ENCODE measurements around the gene ZNF789. TPM values are rescaled to one million over a fixed set of nuclear protein-coding genes. Genes with fewer than 3 reads are reported as not detected.

The ZNF789 gene
- total RNA-seq (2022): 15.0 and 19.9 TPM in 2 replicates
- Bru-seq, nascent RNA: percentile 63 among the genes with signal in this experiment
- BruChase-seq, experiment 1, labeled RNA remaining after a 6-hour chase: percentile 76 among the genes with signal in this experiment
- percentile 74 among the genes with signal in this experiment for BruChase-seq, experiment 2, labeled RNA remaining after a 2-hour chase
- long read RNA-seq, partial matches to known transcripts: 1 of 14 reads
- long read RNA-seq, other reads (novel, unspliced or antisense): 10 of 14 reads

DNA sequence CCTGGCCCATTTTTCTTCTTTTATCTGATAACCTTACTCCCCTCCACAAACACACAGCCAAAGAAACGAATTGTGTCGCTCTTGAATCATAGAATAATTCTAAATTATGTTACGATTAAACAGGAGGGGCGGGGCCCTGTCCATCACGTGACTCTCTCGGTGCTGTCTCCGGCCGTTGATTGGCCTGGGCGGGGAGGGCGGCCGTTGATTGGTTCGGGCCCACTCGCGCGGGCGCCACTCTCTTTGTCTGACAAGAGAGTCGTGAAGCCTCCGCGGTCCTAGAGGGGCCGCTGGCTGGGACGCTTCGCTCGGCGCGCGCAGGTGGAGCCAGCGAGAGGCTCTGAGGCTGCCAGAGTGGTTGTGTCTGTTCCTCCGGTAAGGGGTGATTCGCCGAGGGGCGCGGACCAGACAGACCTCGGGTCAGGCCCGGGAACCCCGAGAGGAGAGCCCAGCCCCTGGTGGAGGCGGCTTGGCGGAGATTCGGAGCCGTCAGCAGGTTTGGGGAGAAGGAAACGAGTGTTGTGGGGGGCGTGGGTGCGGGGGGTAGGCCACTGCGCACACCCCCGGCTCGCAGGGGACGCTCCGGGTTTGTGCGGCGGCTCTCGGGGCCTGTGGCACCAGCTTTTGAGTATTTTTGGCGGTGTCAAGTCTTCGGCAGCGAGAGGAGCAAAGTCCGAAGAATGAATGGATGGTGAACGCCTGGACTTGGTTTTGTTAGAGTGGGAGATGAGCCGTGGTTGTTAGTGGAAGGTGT, at the start of gene ZNF789:
Gene ZNF789 (plus strand): TSS at position 330 of the 754 bp plus-strand sequence. CDS start 3,567 bp downstream, outside the sequence.
- Mint-ChIP-seq H3K9me3 (ENCODE audit: unreplicated experiment) (no peaks in the 10 kb centered on the region), H3K27ac (ENCODE audit: low read depth, unreplicated experiment) (peak within 1 kb of the TSS; percentile 92), H3K4me1 (ENCODE audit: insufficient read depth, unreplicated experiment) (no peaks in the 10 kb centered on the region), H3K36me3 (ENCODE audit: insufficient read depth, unreplicated experiment) (peaks cover 15% of the 10 kb centered on the region), H3K27me3 (ENCODE audit: insufficient read depth, unreplicated experiment) (no peaks in the 10 kb centered on the region), H3K4me3 (ENCODE audit: unreplicated experiment) (peak within 1 kb of the TSS; percentile 91)
- TF ChIP-seq, protein P1, sequence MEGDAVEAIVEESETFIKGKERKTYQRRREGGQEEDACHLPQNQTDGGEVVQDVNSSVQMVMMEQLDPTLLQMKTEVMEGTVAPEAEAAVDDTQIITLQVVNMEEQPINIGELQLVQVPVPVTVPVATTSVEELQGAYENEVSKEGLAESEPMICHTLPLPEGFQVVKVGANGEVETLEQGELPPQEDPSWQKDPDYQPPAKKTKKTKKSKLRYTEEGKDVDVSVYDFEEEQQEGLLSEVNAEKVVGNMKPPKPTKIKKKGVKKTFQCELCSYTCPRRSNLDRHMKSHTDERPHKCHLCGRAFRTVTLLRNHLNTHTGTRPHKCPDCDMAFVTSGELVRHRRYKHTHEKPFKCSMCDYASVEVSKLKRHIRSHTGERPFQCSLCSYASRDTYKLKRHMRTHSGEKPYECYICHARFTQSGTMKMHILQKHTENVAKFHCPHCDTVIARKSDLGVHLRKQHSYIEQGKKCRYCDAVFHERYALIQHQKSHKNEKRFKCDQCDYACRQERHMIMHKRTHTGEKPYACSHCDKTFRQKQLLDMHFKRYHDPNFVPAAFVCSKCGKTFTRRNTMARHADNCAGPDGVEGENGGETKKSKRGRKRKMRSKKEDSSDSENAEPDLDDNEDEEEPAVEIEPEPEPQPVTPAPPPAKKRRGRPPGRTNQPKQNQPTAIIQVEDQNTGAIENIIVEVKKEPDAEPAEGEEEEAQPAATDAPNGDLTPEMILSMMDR (IDR thresholded peaks at IDR 0.05; ENCODE audit: unreplicated experiment): no peak
- BruUV-seq (replicated peaks): TSS peak; percentile 81
- CTCF ChIA-PET: interaction anchor here (2.2 kb wide), 1 partner anchor 25 kb away, joined by 5 read pairs; no protein-coding TSS in a partner anchor
- POLR2A ChIA-PET: interaction anchor here (0.6 to 2.7 kb wide), 20 partner anchors 8 to 545 kb away, joined by 3 to 22 read pairs (median 3); partner anchors contain the start of genes BUD31, PDAP1, ZKSCAN5 and ZNF394
- intact Hi-C loops (cut with micrococcal nuclease): loop anchor here (10.0 kb wide), 1 partner anchor 142 kb away; the partner anchor contains the start of gene ZSCAN25
- DNase-seq (ENCODE audit: unreplicated experiment): peak; percentile 96

- ChIA-PET CTCF (interaction anchor here (0.6 to 0.7 kb wide), 3 partner anchors 9 to 61 kb away, joined by 3 read pairs; no protein-coding TSS in a partner anchor), POLR2A (interaction anchor here (0.8 kb wide), 1 partner anchor 16 kb away, joined by 3 read pairs; the partner anchor contains the start of genes BUD31 and PDAP1)
- no peaks in the 10 kb centered on the region for H3K4me1 Mint-ChIP-seq (ENCODE audit: insufficient read depth, unreplicated experiment)
- no peak overlapping the region for H3K4me3 Mint-ChIP-seq (ENCODE audit: unreplicated experiment)
- BruUV-seq (replicated peaks): no TSS peak
- H3K36me3 Mint-ChIP-seq (ENCODE audit: insufficient read depth, unreplicated experiment): peaks cover 52% of the 10 kb centered on the region
- no peaks in the 10 kb centered on the region for H3K27me3 Mint-ChIP-seq (ENCODE audit: insufficient read depth, unreplicated experiment)
- intact Hi-C loops (cut with micrococcal nuclease): no loop called here
- H3K27ac Mint-ChIP-seq (ENCODE audit: low read depth, unreplicated experiment): no peak overlapping the region
- TF ChIP-seq, protein P1 (IDR thresholded peaks at IDR 0.05; ENCODE audit: unreplicated experiment): no peak
- DNase-seq (ENCODE audit: unreplicated experiment): no peak
- H3K9me3 Mint-ChIP-seq (ENCODE audit: unreplicated experiment): no peaks in the 10 kb centered on the region
These were observed 47.6 kb upstream of the ZNF789 start for GRCh38 chr7:99424932-99425730.

GRCh38 chr7:99428972-99429566, 43.6 kb upstream of the ZNF789 start:
- Mint-ChIP-seq H3K36me3 (ENCODE audit: insufficient read depth, unreplicated experiment) (peaks cover 51% of the 10 kb centered on the region), H3K27ac (ENCODE audit: low read depth, unreplicated experiment) (no peak overlapping the region)
- POLR2A ChIA-PET: no interaction called here

More at GRCh38 chr7:99428972-99429566, 43.6 kb upstream of the ZNF789 start:
- intact Hi-C loops (cut with micrococcal nuclease): no loop called here
- no peak overlapping the region for H3K4me3 Mint-ChIP-seq (ENCODE audit: unreplicated experiment)
- TF ChIP-seq, protein P1 (IDR thresholded peaks at IDR 0.05; ENCODE audit: unreplicated experiment): no peak
- H3K27me3 Mint-ChIP-seq (ENCODE audit: insufficient read depth, unreplicated experiment): no peaks in the 10 kb centered on the region
- no peak for DNase-seq (ENCODE audit: unreplicated experiment)
- CTCF ChIA-PET: interaction anchor here (0.9 kb wide), 1 partner anchor 14 kb away, joined by 4 read pairs; no protein-coding TSS in a partner anchor
- BruUV-seq (replicated peaks): no TSS peak
- H3K4me1 Mint-ChIP-seq (ENCODE audit: insufficient read depth, unreplicated experiment): no peaks in the 10 kb centered on the region
- no peaks in the 10 kb centered on the region for H3K9me3 Mint-ChIP-seq (ENCODE audit: unreplicated experiment)
